Activated CD8-positive, alpha-beta T cell treated with anti-CD3 and anti-CD28 coated beads for 36 hours (primary cell): ENCODE data around the gene DMRTB1. TPM values are rescaled to one million over a fixed set of nuclear protein-coding genes. Genes with fewer than 3 reads are reported as not detected.

ENCODE experiments used
- ATAC-seq: fragments of 200-7000 bp; cut with Tn5 transposase; one replicate; pipeline ENCODE4 v1.10.0; 2021; ENCODE audit warnings: mild to moderate bottlenecking, moderate library complexity
- CTCF ChIA-PET: fragments of 350-600 bp; sonication (Branson Sonifier 250); formaldehyde crosslinking; loops from one replicate; lab custom pipeline; 2021; ENCODE audit warnings: antibody characterized with exemption; lab: Charles Lee
- POLR2A ChIA-PET: fragments of 350-600 bp; sonication (Branson Sonifier 250); formaldehyde crosslinking; loops from one replicate; lab custom pipeline; 2021; ENCODE audit warnings: antibody characterized with exemption; lab: Charles Lee
- DNase-seq: peaks from one replicate; pipeline ENCODE4 v3.0.0-alpha.2; 2020
- H3K27ac Mint-ChIP-seq: one replicate; pipeline ENCODE4 v1.8.0; 2021; ENCODE audit warnings: mild to moderate bottlenecking, mixed read lengths
- H3K27me3 Mint-ChIP-seq: one replicate; pipeline ENCODE4 v1.8.0; 2021; ENCODE audit warnings: mixed read lengths
- H3K36me3 Mint-ChIP-seq: one replicate; pipeline ENCODE4 v1.8.0; 2021; ENCODE audit warnings: low read depth, mixed read lengths
- H3K4me1 Mint-ChIP-seq: one replicate; pipeline ENCODE4 v1.8.0; 2021; ENCODE audit warnings: low read depth, mixed read lengths
- H3K4me3 Mint-ChIP-seq: one replicate; pipeline ENCODE4 v1.8.0; 2021; ENCODE audit warnings: mild to moderate bottlenecking, moderate library complexity, mixed read lengths
- H3K9me3 Mint-ChIP-seq: one replicate; pipeline ENCODE4 v1.8.0; 2021; ENCODE audit warnings: mixed read lengths
- CTCF ChIP-seq: fragments of 200-600 bp; IDR thresholded peaks from one replicate; pipeline ENCODE4 v1.8.0; 2022; ENCODE audit warnings: antibody characterized with exemption, mild to moderate bottlenecking
- intact Hi-C: fragments of 100-400 bp; cut with micrococcal nuclease; formaldehyde crosslinking; loops from one replicate; pipeline ENCODE4 v1.10.0; 2022
- total RNA-seq, 2 experiments: library from RNA; stranded (reverse); gene quantifications; one replicate each; pipeline ENCODE4 v1.2.3, GENCODE V29; 2021

Gene DMRTB1
- total RNA-seq, 2 experiments from 2014 or later = not detected

GRCh38 chr1:53499257-53500203, 40.3 kb downstream of the DMRTB1 start:
- Mint-ChIP-seq H3K4me1 (peaks cover 5% of the 10 kb centered on the region), H3K27me3 (no peaks in the 10 kb centered on the region), H3K36me3 (no peaks in the 10 kb centered on the region), H3K27ac (no peak overlapping the region), H3K9me3 (no peaks in the 10 kb centered on the region), H3K4me3 (no peak overlapping the region)
- intact Hi-C loops = no loop called here
- ATAC-seq = no peak
- POLR2A ChIA-PET = no interaction called here
- no peak for TF ChIP-seq CTCF
- no peak for DNase-seq
- CTCF ChIA-PET = interaction anchor here (1.5 kb wide), 1 partner anchor 12 kb away, joined by 7 read pairs; no protein-coding TSS in a partner anchor

- POLR2A ChIA-PET = no interaction called here
- ATAC-seq (no peak), DNase-seq (no peak)
- CTCF ChIA-PET = no interaction called here
- Mint-ChIP-seq H3K36me3 (no peaks in the 10 kb centered on the region), H3K4me3 (no peak overlapping the region), H3K9me3 (no peaks in the 10 kb centered on the region), H3K27ac (no peak overlapping the region), H3K27me3 (no peaks in the 10 kb centered on the region), H3K4me1 (peaks cover 5% of the 10 kb centered on the region)
- intact Hi-C loops = no loop called here
- no peak for TF ChIP-seq CTCF
Observed at GRCh38 chr1:53500204-53501064, 41.2 kb downstream of the DMRTB1 start.

- intact Hi-C loops = no loop called here
- no peak for ATAC-seq
- Mint-ChIP-seq H3K4me1 (peaks cover 5% of the 10 kb centered on the region), H3K9me3 (no peaks in the 10 kb centered on the region), H3K27ac (no peak overlapping the region), H3K36me3 (no peaks in the 10 kb centered on the region), H3K4me3 (no peak overlapping the region), H3K27me3 (no peaks in the 10 kb centered on the region)
- no peak for TF ChIP-seq CTCF
- no peak for DNase-seq
- ChIA-PET CTCF (no interaction called here), POLR2A (no interaction called here)
Observed at GRCh38 chr1:53501065-53502005, 42.1 kb downstream of the DMRTB1 start.

GRCh38 chr1:53502641-53503432, 43.6 kb downstream of the DMRTB1 start:
- ChIA-PET CTCF (no interaction called here), POLR2A (no interaction called here)
- ATAC-seq (no peak), DNase-seq (no peak)
- Mint-ChIP-seq H3K4me1 (peaks cover 5% of the 10 kb centered on the region), H3K4me3 (no peak overlapping the region), H3K27me3 (no peaks in the 10 kb centered on the region), H3K9me3 (no peaks in the 10 kb centered on the region), H3K27ac (no peak overlapping the region), H3K36me3 (no peaks in the 10 kb centered on the region)
- intact Hi-C loops = no loop called here
- TF ChIP-seq CTCF = no peak
